Activated CD4-positive, alpha-beta T cell treated with anti-CD3 and anti-CD28 coated beads, Interleukin-2, Interleukin-4, amounts not matched to agents 100 ng/mL and 50 ng/mL, durations not matched to agents 16 hours and 8 hours (primary cell): ENCODE measurements around the gene PIK3C2G.

ENCODE experiments used
- DNase-seq: peaks from one replicate; pipeline ENCODE4 v3.0.0-alpha.2; 2020; ENCODE audit warnings: low spot score

PIK3C2G gene

GRCh38 chr12:18340786-18341185, 79.5 kb downstream of the PIK3C2G start:
- DNase-seq = no peak

GRCh38 chr12:18343708-18344107, 82.4 kb downstream of the PIK3C2G start:
- no peak for DNase-seq

GRCh38 chr12:18345021-18345735, 83.9 kb downstream of the PIK3C2G start:
- no peak for DNase-seq

- no peak for DNase-seq
These were observed 91.0 kb downstream of the PIK3C2G start for GRCh38 chr12:18352312-18352711.

GRCh38 chr12:18355429-18355828, 94.1 kb downstream of the PIK3C2G start:
- no peak for DNase-seq

- no peak for DNase-seq
These were observed 96.8 kb downstream of the PIK3C2G start for GRCh38 chr12:18358077-18358476.

- no peak for DNase-seq
These were observed 97.6 kb downstream of the PIK3C2G start for GRCh38 chr12:18358930-18359329.

GRCh38 chr12:18361433-18361832, 100.1 kb downstream of the PIK3C2G start:
- no peak for DNase-seq

GRCh38 chr12:18363321-18363720, 102.0 kb downstream of the PIK3C2G start:
- no peak for DNase-seq

GRCh38 chr12:18368594-18368993, 107.3 kb downstream of the PIK3C2G start:
- no peak for DNase-seq

GRCh38 chr12:18373181-18373580, 111.9 kb downstream of the PIK3C2G start:
- no peak for DNase-seq

GRCh38 chr12:18375131-18375530, 113.8 kb downstream of the PIK3C2G start:
- no peak for DNase-seq

GRCh38 chr12:18375583-18375982, 114.3 kb downstream of the PIK3C2G start:
- no peak for DNase-seq

GRCh38 chr12:18382236-18382885, 121.0 kb downstream of the PIK3C2G start:
- no peak for DNase-seq

- DNase-seq = no peak
These were observed 121.9 kb downstream of the PIK3C2G start for GRCh38 chr12:18383203-18383602.

- DNase-seq = no peak
These were observed 126.4 kb downstream of the PIK3C2G start for GRCh38 chr12:18387706-18388105.

GRCh38 chr12:18389820-18390219, 128.5 kb downstream of the PIK3C2G start:
- DNase-seq = no peak

- no peak for DNase-seq
These were observed 129.8 kb downstream of the PIK3C2G start for GRCh38 chr12:18391151-18391550.

GRCh38 chr12:18394742-18395141, 133.4 kb downstream of the PIK3C2G start:
- no peak for DNase-seq

- no peak for DNase-seq
These were observed 138.9 kb downstream of the PIK3C2G start for GRCh38 chr12:18400186-18400585.

GRCh38 chr12:18402872-18403611, 141.7 kb downstream of the PIK3C2G start:
- DNase-seq = no peak

- no peak for DNase-seq
These were observed 150.1 kb downstream of the PIK3C2G start for GRCh38 chr12:18411453-18411852.

GRCh38 chr12:18414671-18415070, 153.4 kb downstream of the PIK3C2G start:
- DNase-seq = no peak
